Esophagus squamous epithelium (tissue), 5 donors: Measurements from ENCODE around the gene BAD. TPM values are rescaled to one million over a fixed set of nuclear protein-coding genes. Genes with fewer than 3 reads are reported as not detected.

Experiments
- DNase-seq: peaks from one replicate; lab custom pipeline; 2025; lab: John Stamatoyannopoulos, UW
- H3K27ac ChIP-seq, 4 donors: fragments of 200-600 bp; sonication (generic); one replicate each; pipeline ENCODE4 v1.5.1; 2016 to 2019; ENCODE audit warnings: mild to moderate bottlenecking in 1 of 4
- H3K27me3 ChIP-seq, 4 donors: fragments of 200-600 bp; sonication (generic); 1 replicate in 3 of 4; 2 replicates in 1 of 4; pipeline versions ENCODE4 v1.5.1 to v1.6.0; 2017 to 2021; ENCODE audit warnings: antibody characterized with exemption in 1 of 4
- H3K36me3 ChIP-seq, 3 donors: fragments of 200-600 bp; sonication (generic); one replicate each; pipeline ENCODE4 v1.5.1; 2016 to 2019
- H3K4me1 ChIP-seq, 3 donors: fragments of 200-600 bp; sonication (generic); one replicate each; pipeline ENCODE4 v1.5.1; 2017 to 2019
- H3K4me3 ChIP-seq, 4 donors: fragments of 200-600 bp; sonication (generic); 1 replicate in 3 of 4; 2 replicates in 1 of 4; pipeline ENCODE4 v1.5.1; 2016 to 2019; ENCODE audit warnings: mild to moderate bottlenecking in 2 of 4, moderate library complexity in 1 of 4
- H3K9me3 ChIP-seq, 3 donors: fragments of 200-600 bp; sonication (generic); one replicate each; pipeline ENCODE4 v1.5.1; 2016 to 2019
- POLR2A ChIP-seq, 4 donors: fragments of 450-650 bp; IDR thresholded peaks; one replicate each; pipeline ENCODE4 v1.6.1; 2017; ENCODE audit warnings: antibody characterized with exemption in 4 of 4, mild to moderate bottlenecking in 4 of 4, moderate library complexity in 3 of 4
- WGBS, 2 donors: methylation state at CpG; one replicate each; pipeline ENCODE4 v1.1.5; 2018; 5-methylcytosine and 5-hydroxymethylcytosine counted together
- intact Hi-C: fragments of 100-400 bp; cut with DNase I; formaldehyde crosslinking; loops from one replicate; pipeline ENCODE4 v1.15.0; 2022
- total RNA-seq, 4 donors: library from RNA; depleted of rRNA; stranded (reverse); fragments of >200 nt; gene quantifications; one replicate each; pipeline ENCODE4 v1.1.0, GENCODE V29; 2016
- TF ChIP-seq, protein P1 (sequence below), 6 experiments: fragments of 450-650 bp in 4 of 6; fragments of 200-600 bp in 2 of 6; sonication (generic) in 2 of 6; IDR thresholded peaks; one replicate each; pipeline ENCODE4 v1.5.1; 2016 to 2019; ENCODE audit warnings: antibody characterized with exemption in 6 of 6, mild to moderate bottlenecking in 4 of 6, moderate library complexity in 4 of 6
- donor health status: DM: yes; HTN: yes; CAD: no.

Gene BAD
- total RNA-seq, 4 donors from 2014 or later, result 49.4 to 86.5 (median 72.9) TPM

DNA sequence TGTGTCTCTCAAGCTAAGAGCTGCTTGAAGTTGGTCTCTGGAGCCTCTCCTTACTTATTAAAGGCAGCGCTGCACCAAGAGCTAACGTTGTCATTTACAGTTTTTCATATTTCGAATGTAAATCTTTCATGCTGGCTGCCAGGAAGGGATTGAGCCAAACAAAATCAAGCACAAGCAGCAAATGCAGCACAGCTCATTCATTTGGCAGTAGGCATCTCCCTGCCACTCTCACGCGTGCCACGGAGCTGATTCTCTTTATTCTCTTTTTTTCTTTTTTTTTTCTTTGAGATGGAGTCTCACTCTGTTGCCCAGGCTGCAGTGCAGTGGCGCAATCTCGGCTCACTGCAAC is 51.5 kb downstream of the BAD start:
- TF ChIP-seq, protein P1, sequence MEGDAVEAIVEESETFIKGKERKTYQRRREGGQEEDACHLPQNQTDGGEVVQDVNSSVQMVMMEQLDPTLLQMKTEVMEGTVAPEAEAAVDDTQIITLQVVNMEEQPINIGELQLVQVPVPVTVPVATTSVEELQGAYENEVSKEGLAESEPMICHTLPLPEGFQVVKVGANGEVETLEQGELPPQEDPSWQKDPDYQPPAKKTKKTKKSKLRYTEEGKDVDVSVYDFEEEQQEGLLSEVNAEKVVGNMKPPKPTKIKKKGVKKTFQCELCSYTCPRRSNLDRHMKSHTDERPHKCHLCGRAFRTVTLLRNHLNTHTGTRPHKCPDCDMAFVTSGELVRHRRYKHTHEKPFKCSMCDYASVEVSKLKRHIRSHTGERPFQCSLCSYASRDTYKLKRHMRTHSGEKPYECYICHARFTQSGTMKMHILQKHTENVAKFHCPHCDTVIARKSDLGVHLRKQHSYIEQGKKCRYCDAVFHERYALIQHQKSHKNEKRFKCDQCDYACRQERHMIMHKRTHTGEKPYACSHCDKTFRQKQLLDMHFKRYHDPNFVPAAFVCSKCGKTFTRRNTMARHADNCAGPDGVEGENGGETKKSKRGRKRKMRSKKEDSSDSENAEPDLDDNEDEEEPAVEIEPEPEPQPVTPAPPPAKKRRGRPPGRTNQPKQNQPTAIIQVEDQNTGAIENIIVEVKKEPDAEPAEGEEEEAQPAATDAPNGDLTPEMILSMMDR (IDR thresholded peaks at IDR 0.05), result no peak
- TF ChIP-seq POLR2A (IDR thresholded peaks at IDR 0.05), result no peak
- Histone ChIP-seq H3K4me1 (peaks cover 33 to 93% (median 51%) of the 10 kb centered on the region in 3 donors), H3K27me3 (no peaks in the 10 kb centered on the region), H3K36me3 (peaks cover 0 to 21% (median 0%) of the 10 kb centered on the region in 3 donors), H3K9me3 (no peaks in the 10 kb centered on the region), H3K4me3 (no peak overlapping the region), H3K27ac (no peak overlapping the region)
- no peak for DNase-seq
- intact Hi-C loops, result no loop called here
- WGBS, 2 donors, result 69 to 83% methylated on average over 8 of the region's 8 CpGs

DNA sequence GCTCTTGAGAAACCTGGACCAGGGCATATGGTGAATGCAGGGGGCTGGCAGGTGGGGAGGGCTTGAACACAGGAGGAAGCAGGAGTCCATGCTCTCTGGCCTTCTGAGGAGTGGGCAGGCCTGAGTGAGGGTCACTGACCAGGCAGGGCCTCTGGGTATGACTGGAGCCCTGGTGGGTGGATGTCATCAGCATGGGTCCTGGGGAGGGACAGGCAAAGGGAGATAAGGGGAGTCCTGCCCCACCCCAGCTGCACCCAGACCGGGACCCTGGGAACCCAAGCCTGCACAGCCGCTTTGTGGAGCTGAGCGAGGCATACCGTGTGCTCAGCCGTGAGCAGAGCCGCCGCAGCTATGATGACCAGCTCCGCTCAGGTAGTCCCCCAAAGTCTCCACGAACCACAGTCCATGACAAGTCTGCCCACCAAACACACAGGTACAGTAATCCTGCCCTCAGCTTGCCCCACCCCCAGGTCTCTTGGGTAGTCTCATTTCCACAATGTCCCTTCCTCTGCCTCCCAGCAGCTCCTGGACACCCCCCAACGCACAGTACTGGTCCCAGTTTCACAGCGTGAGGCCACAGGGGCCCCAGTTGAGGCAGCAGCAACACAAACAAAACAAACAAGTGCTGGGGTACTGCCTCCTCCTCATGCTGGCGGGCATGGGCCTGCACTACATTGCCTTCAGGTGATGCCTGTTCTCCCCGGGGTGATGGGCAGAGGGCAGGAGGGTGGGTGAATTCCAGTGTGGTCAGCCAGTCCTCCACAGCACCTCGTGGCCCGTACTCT is 52.1 kb downstream of the BAD start:
- Histone ChIP-seq H3K4me1 (peaks cover 33 to 93% (median 51%) of the 10 kb centered on the region in 3 donors), H3K27ac (no peak overlapping the region)
- intact Hi-C loops, result no loop called here

DNA sequence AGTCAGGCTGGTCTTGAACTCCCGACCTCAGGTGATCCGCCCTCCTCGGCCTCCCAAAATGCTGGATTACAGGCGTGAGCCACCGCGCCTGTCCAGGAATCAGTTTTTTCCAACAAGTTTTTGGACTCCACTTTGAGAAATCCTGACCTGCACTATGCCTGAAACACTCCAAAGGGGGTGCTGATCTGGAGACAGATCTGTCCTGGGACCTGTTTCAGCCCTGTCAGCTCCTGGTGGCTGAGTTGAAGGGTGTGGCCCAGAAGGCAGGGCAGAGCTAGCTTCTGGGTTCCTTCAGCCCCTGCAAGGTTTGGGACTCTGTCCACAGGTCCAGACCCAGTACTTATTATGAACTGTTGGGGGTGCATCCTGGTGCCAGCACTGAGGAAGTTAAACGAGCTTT is 52.9 kb downstream of the BAD start:
- Histone ChIP-seq H3K27me3 (no peaks in the 10 kb centered on the region), H3K4me1 (peaks cover 37 to 93% (median 54%) of the 10 kb centered on the region in 3 donors), H3K4me3 (no peak overlapping the region), H3K9me3 (no peaks in the 10 kb centered on the region), H3K27ac (peak overlapping the region in 3 of 4 donors; percentile 12 to 94 (median 94)), H3K36me3 (peaks cover 0 to 8% (median 0%) of the 10 kb centered on the region in 3 donors)
- no peak for DNase-seq
- intact Hi-C loops, result no loop called here
- 27 to 76% methylated on average over 1 to 6 of the region's 7 CpGs for WGBS, 2 donors
- no peak for TF ChIP-seq POLR2A (IDR thresholded peaks at IDR 0.05)
- TF ChIP-seq, protein P1 (IDR thresholded peaks at IDR 0.05), result no peak

More for the DNA sequence above, 52.1 kb downstream of the BAD start:
- Histone ChIP-seq H3K27me3 (no peaks in the 10 kb centered on the region), H3K4me3 (no peak overlapping the region), H3K9me3 (no peaks in the 10 kb centered on the region), H3K36me3 (peaks cover 0 to 15% (median 0%) of the 10 kb centered on the region in 3 donors)
- DNase-seq, result no peak
- WGBS, 2 donors, result 75 to 82% methylated on average over 7 to 8 of the region's 15 CpGs
- TF ChIP-seq, protein P1 (IDR thresholded peaks at IDR 0.05), result no peak
- no peak for TF ChIP-seq POLR2A (IDR thresholded peaks at IDR 0.05)

DNA sequence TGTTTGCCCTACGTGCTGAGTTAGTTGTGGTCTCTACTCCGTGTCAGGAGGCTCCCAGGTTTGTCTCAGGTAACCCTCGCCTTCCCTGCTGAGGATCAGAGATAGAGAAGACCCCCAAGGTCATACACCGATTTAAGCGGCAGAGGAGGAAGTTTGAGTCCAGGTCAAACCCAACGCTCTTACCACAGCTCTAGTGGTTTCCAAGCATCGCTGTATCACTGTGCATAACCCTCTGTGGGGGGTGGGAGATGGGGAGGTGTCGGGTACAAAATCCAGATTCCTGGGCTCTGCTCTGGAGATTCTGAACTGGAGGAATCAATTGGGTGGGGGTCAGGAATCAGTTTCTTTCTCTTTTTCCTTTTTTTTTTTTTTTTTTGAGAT is 53.5 kb downstream of the BAD start:
- Histone ChIP-seq H3K36me3 (peaks cover 0 to 2% (median 0%) of the 10 kb centered on the region in 3 donors), H3K9me3 (no peaks in the 10 kb centered on the region), H3K4me3 (peak overlapping the region; percentile 55 to 88 (median 82)), H3K27ac (peak overlapping the region; percentile 86 to 97 (median 94)), H3K27me3 (no peaks in the 10 kb centered on the region), H3K4me1 (peaks cover 36 to 90% (median 53%) of the 10 kb centered on the region in 3 donors)
- WGBS, 2 donors, result 6 to 8% methylated on average over 3 to 5 of the region's 8 CpGs
- no peak for TF ChIP-seq POLR2A (IDR thresholded peaks at IDR 0.05)
- TF ChIP-seq, protein P1 (IDR thresholded peaks at IDR 0.05), result no peak
- DNase-seq, result no peak
- intact Hi-C loops, result no loop called here
